Endothelial cell of umbilical vein (primary cell): ENCODE data around the gene CRISPLD2. TPM values are rescaled to one million over a fixed set of nuclear protein-coding genes. Genes with fewer than 3 reads are reported as not detected.

Experiments
- BruUV-seq: library from RNA; stranded (reverse); fragments of 400-500 nt; replicated peaks from 2 replicates; lab custom pipeline; 2021; lab: Mats Ljungman, UMichigan
- CTCF ChIA-PET: fragments of 300-600, 350-600 bp; sonication (Branson Sonifier 250); formaldehyde crosslinking; loops from one replicate; lab custom pipeline; 2021; ENCODE audit warnings: antibody characterized with exemption, inconsistent platforms; lab: Charles Lee
- POLR2A ChIA-PET: fragments of 300-600, 350-600 bp; sonication (Branson Sonifier 250); formaldehyde crosslinking; loops from one replicate; lab custom pipeline; 2021; ENCODE audit warnings: antibody characterized with exemption, inconsistent platforms; lab: Charles Lee
- DNase-seq: peaks from one replicate; pipeline ENCODE4 v3.0.0-alpha.2; 2011; ENCODE audit warnings: low read depth, low spot score
- FAIRE-seq: peaks from 2 replicates; lab custom pipeline; 2011; peaks lifted over from hg19 to GRCh38; lab: Jason Lieb, UNC
- H2AFZ ChIP-seq: 2 replicates; pipeline ENCODE4 v1.6.0; 2012; ENCODE audit warnings: low read depth, low read length, control low read depth, inconsistent platforms
- H3K27ac ChIP-seq: 2 replicates; pipeline ENCODE4 v1.5.1; 2011; ENCODE audit warnings: low read depth, mild to moderate bottlenecking, control low read depth, low read length, moderate library complexity; ENCODE audit not compliant: insufficient read depth
- H3K27me3 ChIP-seq, 2 experiments: 2 replicates each; pipeline versions ENCODE4 v1.6.0 to v1.6.1; 2011; ENCODE audit warnings: low read length in 2 of 2, mixed read lengths in 1 of 2; ENCODE audit not compliant: control insufficient read depth in 2 of 2, insufficient read depth in 2 of 2
- H3K36me3 ChIP-seq, 2 experiments: 2 replicates in 1 of 2; 3 replicates in 1 of 2; pipeline ENCODE4 v1.5.1; 2011; ENCODE audit warnings: low read length in 2 of 2, mild to moderate bottlenecking in 1 of 2, moderate library complexity in 1 of 2; ENCODE audit not compliant: control insufficient read depth in 2 of 2, insufficient read depth in 2 of 2; ENCODE audit errors: extremely low read depth in 1 of 2
- H3K4me1 ChIP-seq: 3 replicates; pipeline ENCODE4 v1.5.1; 2011; ENCODE audit warnings: mild to moderate bottlenecking, low read length; ENCODE audit not compliant: control insufficient read depth, insufficient read depth; ENCODE audit errors: extremely low read depth
- H3K4me2 ChIP-seq: 2 replicates; pipeline ENCODE4 v1.6.1; 2011; ENCODE audit warnings: low read length, control low read depth, mixed read lengths; ENCODE audit not compliant: insufficient read depth
- H3K4me3 ChIP-seq, 3 experiments: fragments of 200-600 bp in 1 of 3; sonication (generic), shearing (Covaris generic) in 1 of 3; replicated peaks in 1 of 3; 2 replicates each; pipeline ENCODE4 v1.5.1; 2011 to 2016; ENCODE audit warnings: control low read depth in 3 of 3, low read length in 3 of 3, mild to moderate bottlenecking in 2 of 3, inconsistent platforms in 1 of 3, low read depth in 1 of 3, moderate library complexity in 1 of 3; ENCODE audit not compliant: insufficient read depth in 1 of 3
- H3K79me2 ChIP-seq: 2 replicates; pipeline ENCODE4 v1.6.0; 2012; ENCODE audit warnings: low read length, inconsistent platforms; ENCODE audit not compliant: control insufficient read depth, insufficient read depth
- H3K9ac ChIP-seq: replicated peaks from 2 replicates; pipeline ENCODE3; 2011; ENCODE audit warnings: low read length, control low read depth; ENCODE audit not compliant: insufficient read depth; ENCODE audit errors: extremely low read depth
- H3K9me1 ChIP-seq: replicated peaks from 3 replicates; pipeline ENCODE4 v1.6.0; 2011; ENCODE audit warnings: mild to moderate bottlenecking, low read length; ENCODE audit not compliant: control insufficient read depth, insufficient read depth; ENCODE audit errors: extremely low read depth
- H3K9me3 ChIP-seq: replicated peaks from 2 replicates; pipeline ENCODE4 v1.5.1; 2012; ENCODE audit warnings: low read length, inconsistent platforms; ENCODE audit not compliant: control insufficient read depth, insufficient read depth
- H4K20me1 ChIP-seq: replicated peaks from 2 replicates; pipeline ENCODE3; 2011; ENCODE audit warnings: mild to moderate bottlenecking, low read length; ENCODE audit not compliant: control insufficient read depth, insufficient read depth; ENCODE audit errors: extremely low read depth
- EZH2 ChIP-seq: IDR thresholded peaks from 2 replicates; pipeline ENCODE4 v1.6.1; 2012; ENCODE audit warnings: borderline replicate concordance, low read depth, mild to moderate bottlenecking, moderate library complexity, low read length, inconsistent platforms; ENCODE audit not compliant: severe bottlenecking
- FOS ChIP-seq: IDR thresholded peaks from 2 replicates; pipeline ENCODE4 v1.6.1; 2011; ENCODE audit warnings: mild to moderate bottlenecking, low read length, moderate library complexity, borderline replicate concordance; ENCODE audit not compliant: insufficient read depth
- GATA2 ChIP-seq: IDR thresholded peaks from 2 replicates; pipeline ENCODE4 v1.7.0; 2011; ENCODE audit warnings: low read depth, mild to moderate bottlenecking, moderate library complexity, mixed read lengths, low read length; ENCODE audit not compliant: insufficient read length, insufficient read depth
- MAX ChIP-seq: IDR thresholded peaks from 2 replicates; pipeline ENCODE4 v1.6.1; 2011; ENCODE audit not compliant: insufficient read depth, insufficient read length
- MYC ChIP-seq: IDR thresholded peaks from one replicate; pipeline ENCODE4 v1.6.1; 2011; ENCODE audit warnings: mild to moderate bottlenecking, low read depth, low read length
- POLR2A ChIP-seq: IDR thresholded peaks from 2 replicates; pipeline ENCODE4 v1.6.1; 2012; ENCODE audit warnings: low read depth, mild to moderate bottlenecking, control low read depth, low read length
- dilution Hi-C: fragments of 300-500 bp; cut with MboI; formaldehyde crosslinking; loops from one replicate; pipeline ENCODE4 v1.15.0; 2019; ENCODE audit warnings: low sequenced_read_pairs; ENCODE audit not compliant: extremely low pct_ligation_motif_present
- intact Hi-C: fragments of 100-400 bp; cut with micrococcal nuclease; formaldehyde crosslinking; loops from one replicate; pipeline ENCODE4 v1.10.0; 2022
- polyA plus RNA-seq, 4 experiments: library from polyadenylated mRNA; depleted of rRNA in 3 of 4; stranded (reverse) in 3 of 4; unstranded in 1 of 4; fragments of >200 nt; gene quantifications; 2 replicates each; pipeline versions ENCODE4 v1.2.1 to v1.2.3, GENCODE V29; 2011 to 2012; ENCODE audit warnings: missing spikeins in 1 of 4
- total RNA-seq: library from RNA; stranded (reverse); gene quantifications from 2 replicates; pipeline ENCODE4 v1.2.3, GENCODE V29; 2021
- TF ChIP-seq, protein P1 (sequence below), 2 donors: IDR thresholded peaks; 1 replicate in 1 of 2; 2 replicates in 1 of 2; pipeline ENCODE4 v1.5.1; 2011; ENCODE audit warnings: low read length in 2 of 2, mild to moderate bottlenecking in 2 of 2, moderate library complexity in 2 of 2, control low read depth in 1 of 2, inconsistent platforms in 1 of 2, low read depth in 1 of 2; ENCODE audit not compliant: insufficient read depth in 1 of 2; ENCODE audit errors: extremely low read depth in 1 of 2

The CRISPLD2 gene
- total and polyA plus RNA-seq, 2 donors (not counting 3 experiments of a cell fraction or from before 2014, with no cell fraction given), result 0.14 to 0.73 TPM

DNA sequence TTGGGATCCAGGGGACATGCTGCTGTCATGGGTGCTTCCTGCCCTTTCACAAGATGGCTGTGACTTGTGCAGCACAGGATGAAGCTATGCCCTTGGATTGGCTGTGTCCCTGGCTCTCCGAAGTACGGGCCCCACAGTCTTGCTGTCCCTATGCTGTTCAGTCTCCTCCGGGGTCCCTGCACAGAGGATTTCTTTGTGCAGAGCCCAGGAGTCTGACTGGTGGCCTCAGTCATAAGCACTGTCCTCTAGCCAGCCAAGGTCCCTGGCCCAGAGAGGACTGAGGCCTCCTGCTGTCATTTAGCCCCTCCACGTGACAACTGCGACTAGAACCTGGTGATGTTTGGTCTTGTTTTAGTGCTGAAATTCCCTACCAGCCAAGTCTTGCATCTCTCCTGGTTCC is 42.4 kb upstream of the CRISPLD2 start:
- Histone ChIP-seq H3K9me1 (no peaks in the 10 kb centered on the region), H3K27me3 (no peaks in the 10 kb centered on the region), H2AFZ (no peak overlapping the region), H3K9ac (no peak overlapping the region), H3K9me3 (no peaks in the 10 kb centered on the region), H3K27ac (no peak overlapping the region), H3K4me1 (peaks cover 9% of the 10 kb centered on the region), H3K4me3 (no peak overlapping the region), H3K4me2 (no peak overlapping the region), H3K79me2 (no peaks in the 10 kb centered on the region), H4K20me1 (no peaks in the 10 kb centered on the region), H3K36me3 (peaks cover 26 to 33% of the 10 kb centered on the region in 2 experiments)
- CTCF ChIA-PET, result no interaction called here
- intact Hi-C loops (no loop called here), dilution Hi-C loops (no loop called here)
- no TSS peak for BruUV-seq
- TF ChIP-seq MAX (no peak), MYC (no peak), EZH2 (no peak), GATA2 (no peak), FOS (no peak), POLR2A (no peak)
- TF ChIP-seq, protein P1, sequence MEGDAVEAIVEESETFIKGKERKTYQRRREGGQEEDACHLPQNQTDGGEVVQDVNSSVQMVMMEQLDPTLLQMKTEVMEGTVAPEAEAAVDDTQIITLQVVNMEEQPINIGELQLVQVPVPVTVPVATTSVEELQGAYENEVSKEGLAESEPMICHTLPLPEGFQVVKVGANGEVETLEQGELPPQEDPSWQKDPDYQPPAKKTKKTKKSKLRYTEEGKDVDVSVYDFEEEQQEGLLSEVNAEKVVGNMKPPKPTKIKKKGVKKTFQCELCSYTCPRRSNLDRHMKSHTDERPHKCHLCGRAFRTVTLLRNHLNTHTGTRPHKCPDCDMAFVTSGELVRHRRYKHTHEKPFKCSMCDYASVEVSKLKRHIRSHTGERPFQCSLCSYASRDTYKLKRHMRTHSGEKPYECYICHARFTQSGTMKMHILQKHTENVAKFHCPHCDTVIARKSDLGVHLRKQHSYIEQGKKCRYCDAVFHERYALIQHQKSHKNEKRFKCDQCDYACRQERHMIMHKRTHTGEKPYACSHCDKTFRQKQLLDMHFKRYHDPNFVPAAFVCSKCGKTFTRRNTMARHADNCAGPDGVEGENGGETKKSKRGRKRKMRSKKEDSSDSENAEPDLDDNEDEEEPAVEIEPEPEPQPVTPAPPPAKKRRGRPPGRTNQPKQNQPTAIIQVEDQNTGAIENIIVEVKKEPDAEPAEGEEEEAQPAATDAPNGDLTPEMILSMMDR (IDR thresholded peaks at IDR 0.05; ENCODE audit: extremely low read depth in 1 of 2, insufficient read depth in 1 of 2, low read depth in 1 of 2, low read length in 2 of 2), result no peak
- POLR2A ChIA-PET, result no interaction called here
- DNase-seq (no peak), FAIRE-seq (no peak)
